ENCODE results near the gene SYN1. TPM values are rescaled to one million over a fixed set of nuclear protein-coding genes. Genes with fewer than 3 reads are reported as not detected.

Gene SYN1
- total and polyA plus RNA-seq, 2 experiments from 2014 or later = 3.6 to 6.7 TPM

- Histone ChIP-seq H3K9me2 (ENCODE audit: insufficient read depth) (no peaks in the 10 kb centered on the region), H3K4me3 (no peak overlapping the region), H3K79me2 (replicated peaks; ENCODE audit: insufficient read depth) (no peaks in the 10 kb centered on the region), H2AFZ (no peak overlapping the region), H3F3A (replicated peaks; ENCODE audit: low read depth) (no peaks in the 10 kb centered on the region), H3K27me3 (ENCODE audit: insufficient read depth) (no peaks in the 10 kb centered on the region), H3K4me1 (ENCODE audit: insufficient read depth) (no peaks in the 10 kb centered on the region), H3K36me3 (ENCODE audit: insufficient read depth) (no peaks in the 10 kb centered on the region), H3K4me2 (no peak overlapping the region), H3K27ac (ENCODE audit: low read depth) (no peak overlapping the region), H4K20me1 (replicated peaks; ENCODE audit: insufficient read depth) (no peaks in the 10 kb centered on the region)
- peaks cover 3% of the 10 kb centered on the region for H3K27me3 Mint-ChIP-seq (ENCODE audit: insufficient read depth, low read depth, poor library complexity)
- DNase-seq (ENCODE audit: low spot score) (no peak), ATAC-seq (no peak)
- H3K36me3 Mint-ChIP-seq (ENCODE audit: low read depth) = peaks cover 8% of the 10 kb centered on the region; the same call in 2 of the 3 replicates
- TF ChIP-seq ZNF114 (CRISPR knock-in tag; IDR thresholded peaks at IDR 0.05) (no peak), STAT1 (IDR thresholded peaks at IDR 0.05; ENCODE audit: unreplicated experiment) (no peak), REST (IDR thresholded peaks at IDR 0.05; ENCODE audit: unreplicated experiment) (no peak), POLR2AphosphoS5 (IDR thresholded peaks at IDR 0.05; ENCODE audit: low read depth) (no peak), ZNF462 (CRISPR knock-in tag; IDR thresholded peaks at IDR 0.05) (no peak), ZNF331 (CRISPR knock-in tag; IDR thresholded peaks at IDR 0.05; ENCODE audit: low read depth) (no peak), EZH2 (IDR thresholded peaks at IDR 0.05; ENCODE audit: low read depth, unreplicated experiment) (no peak), JUNB (IDR thresholded peaks at IDR 0.05; ENCODE audit: unreplicated experiment) (no peak), EZH2phosphoT487 (IDR thresholded peaks at IDR 0.05; ENCODE audit: unreplicated experiment) (no peak), ETS1 (IDR thresholded peaks at IDR 0.05) (no peak), CREB1 (CRISPR knock-in tag; IDR thresholded peaks at IDR 0.05; ENCODE audit: low read depth) (no peak), NANOG (IDR thresholded peaks at IDR 0.05; ENCODE audit: borderline replicate concordance) (no peak), CTCF (conservative IDR thresholded peaks at IDR 0.05; ENCODE audit: low read depth in 2 of 2) (no peak)
- no peak overlapping the region for H3K27ac Mint-ChIP-seq
- peaks cover 12% of the 10 kb centered on the region for H3K4me1 Mint-ChIP-seq
- H3K9me3 Mint-ChIP-seq = no peaks in the 10 kb centered on the region
- no peak overlapping the region for H3K4me3 Mint-ChIP-seq
Measured at GRCh38 chrX:47605024-47605423, 14.6 kb downstream of the SYN1 start.

Data from GM23338 (cell line).